ENCODE measurements around the gene MRPL53.
"Not testable (repeated sequence)": the region's sequence is repeated elsewhere in the genome, so short reads cannot be mapped to it uniquely, and the experiment has no call there.

The MRPL53 gene

GRCh38 chr2:74502147-74502719, 29.8 kb upstream of the MRPL53 start:
- DNase-seq = no peak

- DNase-seq = no peak
These were observed 29.0 kb upstream of the MRPL53 start for GRCh38 chr2:74501335-74502071.

GRCh38 chr2:74500578-74500946, 28.1 kb upstream of the MRPL53 start:
- DNase-seq = no peak

GRCh38 chr2:74499940-74500577, 27.6 kb upstream of the MRPL53 start:
- DNase-seq = no peak

GRCh38 chr2:74499267-74499939, 26.9 kb upstream of the MRPL53 start, which contains the start of gene LBX2:
Gene LBX2, minus strand, starts transcription at chr2:74499603. Its CDS starts 66 bp downstream, at chr2:74499537.
- DNase-seq = peak; percentile 30

- no peak for DNase-seq
These were observed 26.2 kb upstream of the MRPL53 start for GRCh38 chr2:74498500-74499266.

- no peak for DNase-seq
These were observed 25.5 kb upstream of the MRPL53 start for GRCh38 chr2:74497777-74498499.

GRCh38 chr2:74496997-74497776, 24.7 kb upstream of the MRPL53 start:
- no peak for DNase-seq

GRCh38 chr2:74495440-74495839, 23.0 kb upstream of the MRPL53 start:
- no peak for DNase-seq

- no peak for DNase-seq
These were observed 21.1 kb upstream of the MRPL53 start for GRCh38 chr2:74493546-74493945.

- DNase-seq = no peak
These were observed 19.4 kb upstream of the MRPL53 start for GRCh38 chr2:74491648-74492544.

GRCh38 chr2:74489906-74490305, 17.4 kb upstream of the MRPL53 start:
- no peak for DNase-seq

- no peak for DNase-seq
These were observed 16.4 kb upstream of the MRPL53 start for GRCh38 chr2:74488643-74489481.

GRCh38 chr2:74486141-74486540, 13.7 kb upstream of the MRPL53 start:
- no peak for DNase-seq

GRCh38 chr2:74483675-74484164, 11.2 kb upstream of the MRPL53 start:
- not testable (repeated sequence) for DNase-seq

- peak; percentile 88 for DNase-seq
These were observed 10.6 kb upstream of the MRPL53 start, which contains the start of the genes CCDC142 and TTC31 for GRCh38 chr2:74482801-74483674. Gene CCDC142, minus strand, starts transcription at chr2:74482998. Its CDS starts 161 bp downstream, at chr2:74482837. Gene TTC31, plus strand, starts transcription at chr2:74483081. Its CDS starts 15 bp downstream, at chr2:74483096.

GRCh38 chr2:74481961-74482800, 9.7 kb upstream of the MRPL53 start:
- DNase-seq = no peak
